Measurements from ENCODE around the gene PSMA3. TPM values are rescaled to one million over a fixed set of nuclear protein-coding genes. Genes with fewer than 3 reads are reported as not detected.

PSMA3 gene
- total RNA-seq, 1 donor from 2014 or later: 132 TPM

DNA sequence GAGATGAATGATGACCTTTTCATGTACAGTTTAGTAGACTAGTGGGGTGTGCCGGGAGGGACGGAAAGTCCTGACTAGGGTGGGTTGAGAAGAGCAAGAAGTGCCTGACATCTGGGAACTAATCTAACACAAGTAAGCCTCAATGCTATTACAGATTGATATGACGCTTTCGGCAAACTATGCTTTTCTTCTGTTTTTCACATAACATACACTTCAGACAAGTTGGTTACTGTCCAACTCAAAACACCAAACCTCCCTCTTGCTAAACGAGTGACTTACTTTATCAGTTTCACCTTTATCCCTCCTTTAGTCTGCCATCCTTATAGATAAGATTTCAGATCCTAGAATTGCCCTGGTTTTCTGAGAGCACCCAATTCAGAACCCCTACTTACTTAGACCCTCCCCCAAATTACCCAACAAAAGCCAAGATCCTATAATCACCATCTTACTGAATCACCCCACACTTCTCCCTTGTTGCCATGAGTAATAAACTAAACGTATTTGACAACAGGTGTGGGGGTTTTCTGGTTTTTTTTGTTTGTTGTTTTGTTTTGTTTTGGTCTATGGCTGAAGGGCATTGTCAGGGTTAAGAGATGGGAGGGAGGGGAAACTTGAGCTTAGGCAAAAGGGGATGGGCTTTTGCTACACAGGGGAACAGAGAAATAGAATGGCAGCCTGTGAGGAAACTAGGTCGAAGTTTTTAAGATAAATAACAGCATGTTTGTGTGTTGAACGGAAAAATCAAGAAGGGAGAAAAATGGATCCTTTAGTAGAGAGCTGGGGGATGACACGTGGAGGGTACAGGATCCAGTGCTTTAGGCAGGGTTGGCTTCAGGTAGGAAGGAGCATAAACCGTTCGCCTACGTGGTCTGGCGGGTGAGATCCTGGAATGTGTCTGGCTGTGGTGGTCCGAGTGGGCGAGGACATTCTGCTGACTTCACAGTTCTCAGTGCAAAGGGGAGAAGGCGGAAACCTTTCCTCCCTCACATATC lies 6.1 kb upstream of the PSMA3 start:
- Histone ChIP-seq H3K4me1 (peaks cover 17% of the 10 kb centered on the region), H3K36me3 (peaks cover 9% of the 10 kb centered on the region), H3K27me3 (ENCODE audit: low read depth) (no peaks in the 10 kb centered on the region), H3K9me3 (no peaks in the 10 kb centered on the region), H3K4me3 (peak overlapping the region; percentile 68), H3K27ac (peak overlapping the region; percentile 83)
- ATAC-seq (peak; percentile 33 to 41), DNase-seq (no peak)
- intact Hi-C loops (cut with DNase I): no loop called here
- TF ChIP-seq, protein P1, sequence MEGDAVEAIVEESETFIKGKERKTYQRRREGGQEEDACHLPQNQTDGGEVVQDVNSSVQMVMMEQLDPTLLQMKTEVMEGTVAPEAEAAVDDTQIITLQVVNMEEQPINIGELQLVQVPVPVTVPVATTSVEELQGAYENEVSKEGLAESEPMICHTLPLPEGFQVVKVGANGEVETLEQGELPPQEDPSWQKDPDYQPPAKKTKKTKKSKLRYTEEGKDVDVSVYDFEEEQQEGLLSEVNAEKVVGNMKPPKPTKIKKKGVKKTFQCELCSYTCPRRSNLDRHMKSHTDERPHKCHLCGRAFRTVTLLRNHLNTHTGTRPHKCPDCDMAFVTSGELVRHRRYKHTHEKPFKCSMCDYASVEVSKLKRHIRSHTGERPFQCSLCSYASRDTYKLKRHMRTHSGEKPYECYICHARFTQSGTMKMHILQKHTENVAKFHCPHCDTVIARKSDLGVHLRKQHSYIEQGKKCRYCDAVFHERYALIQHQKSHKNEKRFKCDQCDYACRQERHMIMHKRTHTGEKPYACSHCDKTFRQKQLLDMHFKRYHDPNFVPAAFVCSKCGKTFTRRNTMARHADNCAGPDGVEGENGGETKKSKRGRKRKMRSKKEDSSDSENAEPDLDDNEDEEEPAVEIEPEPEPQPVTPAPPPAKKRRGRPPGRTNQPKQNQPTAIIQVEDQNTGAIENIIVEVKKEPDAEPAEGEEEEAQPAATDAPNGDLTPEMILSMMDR (IDR thresholded peaks at IDR 0.05): no peak

DNA sequence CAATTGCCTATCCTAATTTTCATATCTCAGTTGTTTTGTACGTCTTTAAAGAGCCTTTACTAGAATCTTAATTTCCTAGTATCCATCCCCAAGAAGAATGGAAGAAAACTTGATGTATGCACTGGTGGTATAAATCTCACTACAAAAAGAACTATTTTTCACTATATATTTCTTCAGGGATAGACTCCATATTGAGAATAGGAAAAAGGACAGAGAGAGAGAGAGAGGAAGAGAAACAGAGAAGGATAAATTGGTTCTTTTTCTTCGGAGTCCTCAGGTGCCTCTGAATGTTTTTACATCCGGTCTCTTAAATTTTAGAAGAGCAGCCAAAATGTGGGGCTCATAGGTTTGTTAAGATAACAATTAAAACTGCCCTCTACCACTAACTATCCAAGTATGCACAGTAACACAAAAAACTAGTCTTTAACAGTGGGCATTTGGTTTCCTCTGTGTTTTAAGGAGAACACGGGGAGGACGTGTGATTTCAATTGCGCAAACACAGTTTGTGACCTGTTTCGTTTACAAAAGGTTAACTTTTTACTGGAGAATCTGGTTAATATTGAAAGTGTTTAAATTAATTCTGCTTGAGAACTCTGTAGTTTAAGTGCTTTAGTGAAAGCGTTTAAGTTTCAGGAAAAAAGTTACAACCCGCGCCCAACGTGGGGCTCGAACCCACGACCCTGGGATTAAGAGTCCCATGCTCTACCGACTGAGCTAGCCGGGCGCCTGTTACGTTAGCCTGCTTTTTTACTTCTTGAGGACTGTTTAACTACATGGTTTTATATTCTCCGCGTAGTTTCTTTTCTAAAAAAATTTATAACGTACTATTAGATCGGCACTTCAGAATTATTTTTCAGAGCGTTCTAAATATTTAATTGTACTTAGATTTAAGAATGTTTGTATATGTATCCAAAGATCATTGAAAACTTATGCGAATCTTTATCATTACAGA lies 5.1 kb upstream of the PSMA3 start:
- TF ChIP-seq, protein P1 (IDR thresholded peaks at IDR 0.05): no peak
- Histone ChIP-seq H3K27ac (peak overlapping the region; percentile 83), H3K36me3 (no peaks in the 10 kb centered on the region), H3K27me3 (ENCODE audit: low read depth) (no peaks in the 10 kb centered on the region), H3K4me1 (peaks cover 22% of the 10 kb centered on the region), H3K4me3 (peak overlapping the region; percentile 68), H3K9me3 (no peaks in the 10 kb centered on the region)
- ATAC-seq (peak; percentile 67 to 74), DNase-seq (peak; percentile 75)
- intact Hi-C loops (cut with DNase I): no loop called here

DNA sequence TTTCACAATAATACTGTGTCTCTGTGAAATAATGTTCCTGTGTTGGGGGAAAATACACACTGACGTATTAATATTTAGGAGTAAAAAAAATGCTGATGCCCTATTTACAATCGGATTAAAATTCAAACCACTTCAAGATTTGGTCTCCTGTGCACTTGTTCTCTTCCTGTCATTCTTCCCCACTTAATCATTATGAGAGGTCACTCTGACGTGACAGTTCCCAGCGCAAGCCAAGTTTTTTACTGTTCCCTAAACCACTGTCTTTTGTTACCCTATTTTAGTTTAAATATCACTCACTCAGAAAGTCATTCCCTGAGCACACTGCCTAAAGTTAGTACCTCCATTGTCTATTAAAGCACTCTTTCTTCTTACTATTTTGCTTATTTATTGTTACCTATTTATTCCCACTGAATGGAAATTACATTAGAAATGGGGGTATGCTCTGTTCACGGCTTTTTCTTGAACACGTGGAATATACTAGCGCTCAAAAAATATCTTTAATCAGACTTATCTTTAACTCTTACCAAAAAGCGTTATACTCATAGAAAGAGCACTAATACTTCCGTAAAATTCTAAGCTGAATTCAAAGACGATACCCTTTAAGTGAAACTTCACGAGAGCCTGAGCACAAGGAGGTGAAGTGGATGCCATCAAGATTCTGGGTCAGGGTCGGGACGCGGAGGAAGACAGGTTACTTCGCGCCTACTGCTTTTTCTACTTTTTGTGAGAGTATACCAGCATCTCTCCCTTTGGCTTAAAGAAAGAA lies 670 bp upstream of the PSMA3 start:
- TF ChIP-seq, protein P1 (IDR thresholded peaks at IDR 0.05): no peak
- Histone ChIP-seq H3K4me1 (peaks cover 43% of the 10 kb centered on the region), H3K36me3 (peaks cover 12% of the 10 kb centered on the region), H3K27ac (peak overlapping the region; percentile 97), H3K27me3 (ENCODE audit: low read depth) (no peaks in the 10 kb centered on the region), H3K9me3 (no peaks in the 10 kb centered on the region), H3K4me3 (peak overlapping the region; percentile 92)
- ATAC-seq (peak; percentile 27 to 61), DNase-seq (no peak)
- intact Hi-C loops (cut with DNase I): no loop called here

DNA sequence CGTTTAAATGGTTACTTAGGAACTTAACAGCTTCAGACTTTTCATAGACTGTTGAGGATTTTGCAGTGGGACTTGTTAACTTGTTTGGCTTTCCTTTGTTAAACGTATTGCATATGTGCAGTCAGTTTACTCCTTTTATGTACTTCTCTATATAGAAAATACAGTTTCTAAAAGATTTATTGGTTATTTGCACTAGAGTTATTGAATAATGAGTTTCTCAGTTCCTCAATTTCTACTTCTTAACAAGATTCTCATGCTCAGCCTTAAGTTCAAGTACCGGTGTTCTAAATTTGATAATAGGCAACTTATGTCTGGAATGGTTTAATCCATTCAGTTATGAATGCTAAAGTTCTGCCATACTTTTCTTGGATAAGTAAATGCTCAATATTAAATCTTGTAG lies 919 bp downstream of the PSMA3 start:
- TF ChIP-seq, protein P1 (IDR thresholded peaks at IDR 0.05): no peak
- DNase-seq (no peak), ATAC-seq (no peak)
- Histone ChIP-seq H3K36me3 (peaks cover 28% of the 10 kb centered on the region), H3K27ac (peak overlapping the region; percentile 97), H3K4me1 (peaks cover 42% of the 10 kb centered on the region), H3K9me3 (no peaks in the 10 kb centered on the region), H3K27me3 (ENCODE audit: low read depth) (no peaks in the 10 kb centered on the region), H3K4me3 (peak overlapping the region; percentile 92)
- intact Hi-C loops (cut with DNase I): no loop called here

DNA sequence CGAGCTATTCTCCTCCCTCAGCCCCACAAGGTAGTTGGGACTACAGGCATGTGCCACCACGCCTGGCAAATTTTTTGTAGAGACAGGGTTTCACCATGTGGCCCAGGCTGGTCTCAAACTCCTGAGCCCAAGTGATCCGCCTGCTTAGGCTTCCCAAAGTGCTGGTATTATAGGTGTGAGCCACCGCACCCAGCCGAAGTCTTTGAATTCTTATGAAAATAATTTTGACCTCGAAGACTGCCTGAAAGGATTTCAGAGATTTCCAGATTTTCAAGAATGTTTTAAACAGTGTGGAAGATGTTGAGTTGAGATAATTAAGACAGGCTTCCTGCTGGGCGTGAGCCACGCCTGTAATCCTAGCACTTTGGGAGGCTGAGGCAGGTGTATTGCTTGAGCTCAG lies 5.0 kb downstream of the PSMA3 start:
- no peaks in the 10 kb centered on the region for H3K9me3 ChIP-seq
- H3K27ac ChIP-seq: no peak overlapping the region
- intact Hi-C loops (cut with DNase I): no loop called here
- ATAC-seq: no peak
- TF ChIP-seq, protein P1 (IDR thresholded peaks at IDR 0.05): no peak
- no peak overlapping the region for H3K4me3 ChIP-seq
- H3K4me1 ChIP-seq: peaks cover 26% of the 10 kb centered on the region
- DNase-seq: no peak
- H3K27me3 ChIP-seq (ENCODE audit: low read depth): no peaks in the 10 kb centered on the region
- peaks cover 67% of the 10 kb centered on the region for H3K36me3 ChIP-seq
